SK-N-SH treated with all-trans-retinoic acid at 6 μM for 48 hours (cell line): ENCODE results near the gene ATF6B.

Experiments used
- ATAC-seq: fragments of 200-7000 bp; cut with Tn5 transposase; 3 replicates; pipeline ENCODE4 v1.9.1; 2020; ENCODE audit warnings: mild to moderate bottlenecking, moderate library complexity
- ARNTL ChIP-seq: fragments of 450-650 bp; formaldehyde crosslinking; IDR thresholded peaks from 2 replicates; pipeline ENCODE4 v1.5.0; 2020; ENCODE audit warnings: low read depth, mild to moderate bottlenecking, moderate library complexity, borderline replicate concordance
- BACH2 ChIP-seq: fragments of 250-450 bp; sonication (Bioruptor Pico); IDR thresholded peaks from 2 replicates; pipeline ENCODE4 v1.9.0; 2021; ENCODE audit warnings: mild to moderate bottlenecking, borderline replicate concordance
- CSDC2 ChIP-seq: fragments of 250-450 bp; sonication (Bioruptor Pico); IDR thresholded peaks from 2 replicates; pipeline ENCODE4 v1.5.0; 2020; ENCODE audit warnings: mild to moderate bottlenecking, moderate library complexity
- GLIS3 ChIP-seq: fragments of 250-450 bp; sonication (Bioruptor Pico); IDR thresholded peaks from 2 replicates; pipeline ENCODE4 v1.5.0; 2020; ENCODE audit warnings: mild to moderate bottlenecking, moderate library complexity
- ISL1 ChIP-seq: fragments of 250-450 bp; sonication (Bioruptor Pico); IDR thresholded peaks from 2 replicates; pipeline ENCODE4 v2.1.2; 2022; ENCODE audit warnings: mild to moderate bottlenecking, moderate library complexity
- OSR1 ChIP-seq: fragments of 250-450 bp; sonication (Bioruptor Pico); IDR thresholded peaks from 2 replicates; pipeline ENCODE4 v1.8.0; 2022; ENCODE audit warnings: moderate library complexity, mild to moderate bottlenecking, inconsistent platforms
- PPARA ChIP-seq: fragments of 250-450 bp; sonication (Bioruptor Pico); IDR thresholded peaks from 2 replicates; pipeline ENCODE4 v1.5.0; 2020; ENCODE audit warnings: mild to moderate bottlenecking, borderline replicate concordance
- RARB ChIP-seq: fragments of 250-450 bp; sonication (Bioruptor Pico); IDR thresholded peaks from 2 replicates; pipeline ENCODE4 v1.8.0; 2021; ENCODE audit warnings: mild to moderate bottlenecking, moderate library complexity
- SNAI2 ChIP-seq: fragments of 250-450 bp; sonication (Bioruptor Pico); IDR thresholded peaks from 2 replicates; pipeline ENCODE4 v1.5.0; 2020; ENCODE audit warnings: mild to moderate bottlenecking, moderate library complexity
- TOX ChIP-seq: fragments of 250-450 bp; sonication (Bioruptor Pico); IDR thresholded peaks from 2 replicates; pipeline ENCODE4 v1.8.0; 2021; ENCODE audit warnings: mild to moderate bottlenecking, moderate library complexity, borderline replicate concordance
- ZC3H10 ChIP-seq: fragments of 250-450 bp; sonication (Bioruptor Pico); IDR thresholded peaks from 2 replicates; pipeline ENCODE4 v1.5.1; 2021; ENCODE audit warnings: mild to moderate bottlenecking, moderate library complexity
- ZFP3 ChIP-seq: fragments of 250-450 bp; sonication (Bioruptor Pico); IDR thresholded peaks from 2 replicates; pipeline ENCODE4 v1.5.0; 2020; ENCODE audit warnings: mild to moderate bottlenecking, moderate library complexity
- ZNF565 ChIP-seq: fragments of 450-650 bp; formaldehyde crosslinking; conservative IDR thresholded peaks from 2 replicates; pipeline ENCODE4 v1.5.0; 2020; ENCODE audit warnings: low read depth, mild to moderate bottlenecking, moderate library complexity
- ZNF70 ChIP-seq: fragments of 450-650 bp; formaldehyde crosslinking; IDR thresholded peaks from 2 replicates; pipeline ENCODE4 v1.5.0; 2020; ENCODE audit warnings: mild to moderate bottlenecking, moderate library complexity
- ZNF8 ChIP-seq: fragments of 450-650 bp; formaldehyde crosslinking; IDR thresholded peaks from 2 replicates; pipeline ENCODE4 v1.5.0; 2020; ENCODE audit warnings: mild to moderate bottlenecking, moderate library complexity
- TF ChIP-seq, protein P1 (sequence below): fragments of 250-450 bp; sonication (Bioruptor Pico); IDR thresholded peaks from 2 replicates; pipeline ENCODE4 v1.5.1; 2021; ENCODE audit warnings: mild to moderate bottlenecking, moderate library complexity
- TF ChIP-seq, protein P2 (sequence below): fragments of 250-450 bp; sonication (Bioruptor Pico); IDR thresholded peaks from 2 replicates; pipeline ENCODE4 v1.8.0; 2021; ENCODE audit warnings: low read depth, mild to moderate bottlenecking, moderate library complexity, borderline replicate concordance
- TF ChIP-seq, protein P3 (sequence below): fragments of 250-450 bp; sonication (Bioruptor Pico); IDR thresholded peaks from 2 replicates; pipeline ENCODE4 v1.5.0; 2020; ENCODE audit warnings: mild to moderate bottlenecking, moderate library complexity
- TF ChIP-seq, protein P4 (sequence below): fragments of 250-450 bp; sonication (Bioruptor Pico); IDR thresholded peaks from 2 replicates; pipeline ENCODE4 v1.5.1; 2020; ENCODE audit warnings: low read depth, mild to moderate bottlenecking, moderate library complexity

Gene ATF6B

DNA sequence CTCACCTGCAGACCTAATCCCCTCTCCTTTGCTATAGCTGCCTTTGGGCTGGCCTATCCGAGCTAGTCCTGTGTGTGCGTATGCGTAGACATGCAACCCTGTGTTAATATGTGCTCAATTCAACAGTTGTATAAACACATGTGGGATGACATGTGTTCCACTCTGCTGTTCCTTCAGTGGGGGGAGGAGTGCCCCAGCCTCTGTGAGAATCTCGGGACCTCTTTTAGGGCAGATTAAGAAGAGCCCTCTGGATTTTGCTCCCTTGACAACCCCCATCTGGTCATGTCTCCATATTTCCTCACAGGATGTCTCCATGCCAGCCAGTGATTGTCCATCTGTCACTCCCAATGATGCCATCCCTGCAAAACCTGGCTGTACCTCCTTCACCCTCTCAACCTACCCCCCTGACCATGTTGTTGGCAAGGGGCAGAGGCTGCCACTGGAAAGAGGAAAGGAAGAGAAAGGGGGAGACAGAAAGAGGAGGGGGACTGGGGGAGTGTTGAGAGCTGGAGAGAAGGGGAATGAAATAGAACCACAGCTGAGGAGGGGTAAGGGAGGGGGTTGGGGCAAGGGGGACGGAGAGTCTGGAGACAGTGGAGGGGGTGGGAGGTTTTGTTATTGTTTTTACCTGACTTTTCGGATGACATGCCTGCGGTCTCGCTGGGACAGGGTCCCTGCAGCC is 23.3 kb upstream of the ATF6B start (continued):
- TF ChIP-seq, protein P1, sequence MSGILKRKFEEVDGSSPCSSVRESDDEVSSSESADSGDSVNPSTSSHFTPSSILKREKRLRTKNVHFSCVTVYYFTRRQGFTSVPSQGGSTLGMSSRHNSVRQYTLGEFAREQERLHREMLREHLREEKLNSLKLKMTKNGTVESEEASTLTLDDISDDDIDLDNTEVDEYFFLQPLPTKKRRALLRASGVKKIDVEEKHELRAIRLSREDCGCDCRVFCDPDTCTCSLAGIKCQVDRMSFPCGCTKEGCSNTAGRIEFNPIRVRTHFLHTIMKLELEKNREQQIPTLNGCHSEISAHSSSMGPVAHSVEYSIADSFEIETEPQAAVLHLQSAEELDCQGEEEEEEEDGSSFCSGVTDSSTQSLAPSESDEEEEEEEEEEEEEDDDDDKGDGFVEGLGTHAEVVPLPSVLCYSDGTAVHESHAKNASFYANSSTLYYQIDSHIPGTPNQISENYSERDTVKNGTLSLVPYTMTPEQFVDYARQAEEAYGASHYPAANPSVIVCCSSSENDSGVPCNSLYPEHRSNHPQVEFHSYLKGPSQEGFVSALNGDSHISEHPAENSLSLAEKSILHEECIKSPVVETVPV (CRISPR knock-in tag): no peak
- TF ChIP-seq ARNTL: no peak

- ATAC-seq: no peak
- TF ChIP-seq ZC3H10 (CRISPR knock-in tag) (no peak), GLIS3 (CRISPR knock-in tag) (no peak), ZNF8 (CRISPR knock-in tag) (no peak), TOX (CRISPR knock-in tag) (no peak)
These were observed 22.2 kb upstream of the ATF6B start for GRCh38 chr6:32149932-32150870.

DNA sequence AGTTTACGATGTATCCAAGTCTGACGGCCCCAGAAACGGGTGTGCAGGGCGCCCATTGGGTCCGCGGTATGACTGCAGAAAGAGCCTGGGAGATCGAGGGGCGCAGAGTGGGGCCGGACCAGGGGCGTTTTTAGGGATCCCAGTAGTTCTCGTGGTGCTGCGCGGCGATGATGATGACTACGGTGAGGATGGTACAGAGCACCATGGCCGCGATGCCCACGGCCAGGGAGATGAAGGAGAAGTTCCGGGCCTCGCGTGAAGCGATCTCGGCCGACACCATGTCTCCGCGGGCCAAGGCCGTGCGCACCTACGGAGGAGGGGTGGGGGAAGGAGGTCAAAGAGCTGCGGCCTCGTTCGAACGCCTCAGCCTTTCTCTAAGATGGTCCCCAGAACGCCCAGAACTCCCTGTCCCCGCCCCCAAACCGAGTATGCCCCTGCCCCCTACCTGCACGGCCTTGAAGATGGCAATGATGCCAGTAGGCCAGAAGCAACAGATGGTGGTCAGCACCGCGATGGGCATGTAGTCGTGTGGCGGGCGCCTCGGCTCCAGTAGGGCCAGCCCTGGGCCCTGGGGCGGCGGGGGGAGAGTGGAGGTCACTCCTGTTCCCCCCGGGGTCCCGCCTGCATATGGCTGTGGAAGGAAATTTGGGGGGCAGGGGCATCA is 21.2 kb upstream of the ATF6B start:
- no peak for ATAC-seq
- TF ChIP-seq BACH2 (CRISPR knock-in tag) (no peak), CSDC2 (CRISPR knock-in tag) (no peak), ZC3H10 (CRISPR knock-in tag) (no peak), PPARA (no peak), ZFP3 (CRISPR knock-in tag) (no peak), ZNF8 (CRISPR knock-in tag) (no peak), TOX (CRISPR knock-in tag) (no peak), ZNF70 (no peak), GLIS3 (CRISPR knock-in tag) (no peak), RARB (no peak), SNAI2 (CRISPR knock-in tag) (no peak), OSR1 (CRISPR knock-in tag) (no peak), ISL1 (CRISPR knock-in tag) (no peak), ZNF565 (CRISPR knock-in tag) (no peak), ARNTL (no peak)
- TF ChIP-seq, protein P2, sequence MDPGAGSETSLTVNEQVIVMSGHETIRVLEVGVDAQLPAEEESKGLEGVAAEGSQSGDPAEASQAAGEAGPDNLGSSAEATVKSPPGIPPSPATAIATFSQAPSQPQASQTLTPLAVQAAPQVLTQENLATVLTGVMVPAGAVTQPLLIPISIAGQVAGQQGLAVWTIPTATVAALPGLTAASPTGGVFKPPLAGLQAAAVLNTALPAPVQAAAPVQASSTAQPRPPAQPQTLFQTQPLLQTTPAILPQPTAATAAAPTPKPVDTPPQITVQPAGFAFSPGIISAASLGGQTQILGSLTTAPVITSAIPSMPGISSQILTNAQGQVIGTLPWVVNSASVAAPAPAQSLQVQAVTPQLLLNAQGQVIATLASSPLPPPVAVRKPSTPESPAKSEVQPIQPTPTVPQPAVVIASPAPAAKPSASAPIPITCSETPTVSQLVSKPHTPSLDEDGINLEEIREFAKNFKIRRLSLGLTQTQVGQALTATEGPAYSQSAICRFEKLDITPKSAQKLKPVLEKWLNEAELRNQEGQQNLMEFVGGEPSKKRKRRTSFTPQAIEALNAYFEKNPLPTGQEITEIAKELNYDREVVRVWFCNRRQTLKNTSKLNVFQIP: no peak
- TF ChIP-seq, protein P1 (CRISPR knock-in tag): no peak
- TF ChIP-seq, protein P3, sequence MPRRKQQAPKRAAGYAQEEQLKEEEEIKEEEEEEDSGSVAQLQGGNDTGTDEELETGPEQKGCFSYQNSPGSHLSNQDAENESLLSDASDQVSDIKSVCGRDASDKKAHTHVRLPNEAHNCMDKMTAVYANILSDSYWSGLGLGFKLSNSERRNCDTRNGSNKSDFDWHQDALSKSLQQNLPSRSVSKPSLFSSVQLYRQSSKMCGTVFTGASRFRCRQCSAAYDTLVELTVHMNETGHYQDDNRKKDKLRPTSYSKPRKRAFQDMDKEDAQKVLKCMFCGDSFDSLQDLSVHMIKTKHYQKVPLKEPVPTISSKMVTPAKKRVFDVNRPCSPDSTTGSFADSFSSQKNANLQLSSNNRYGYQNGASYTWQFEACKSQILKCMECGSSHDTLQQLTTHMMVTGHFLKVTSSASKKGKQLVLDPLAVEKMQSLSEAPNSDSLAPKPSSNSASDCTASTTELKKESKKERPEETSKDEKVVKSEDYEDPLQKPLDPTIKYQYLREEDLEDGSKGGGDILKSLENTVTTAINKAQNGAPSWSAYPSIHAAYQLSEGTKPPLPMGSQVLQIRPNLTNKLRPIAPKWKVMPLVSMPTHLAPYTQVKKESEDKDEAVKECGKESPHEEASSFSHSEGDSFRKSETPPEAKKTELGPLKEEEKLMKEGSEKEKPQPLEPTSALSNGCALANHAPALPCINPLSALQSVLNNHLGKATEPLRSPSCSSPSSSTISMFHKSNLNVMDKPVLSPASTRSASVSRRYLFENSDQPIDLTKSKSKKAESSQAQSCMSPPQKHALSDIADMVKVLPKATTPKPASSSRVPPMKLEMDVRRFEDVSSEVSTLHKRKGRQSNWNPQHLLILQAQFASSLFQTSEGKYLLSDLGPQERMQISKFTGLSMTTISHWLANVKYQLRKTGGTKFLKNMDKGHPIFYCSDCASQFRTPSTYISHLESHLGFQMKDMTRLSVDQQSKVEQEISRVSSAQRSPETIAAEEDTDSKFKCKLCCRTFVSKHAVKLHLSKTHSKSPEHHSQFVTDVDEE (CRISPR knock-in tag): no peak
- TF ChIP-seq, protein P4, sequence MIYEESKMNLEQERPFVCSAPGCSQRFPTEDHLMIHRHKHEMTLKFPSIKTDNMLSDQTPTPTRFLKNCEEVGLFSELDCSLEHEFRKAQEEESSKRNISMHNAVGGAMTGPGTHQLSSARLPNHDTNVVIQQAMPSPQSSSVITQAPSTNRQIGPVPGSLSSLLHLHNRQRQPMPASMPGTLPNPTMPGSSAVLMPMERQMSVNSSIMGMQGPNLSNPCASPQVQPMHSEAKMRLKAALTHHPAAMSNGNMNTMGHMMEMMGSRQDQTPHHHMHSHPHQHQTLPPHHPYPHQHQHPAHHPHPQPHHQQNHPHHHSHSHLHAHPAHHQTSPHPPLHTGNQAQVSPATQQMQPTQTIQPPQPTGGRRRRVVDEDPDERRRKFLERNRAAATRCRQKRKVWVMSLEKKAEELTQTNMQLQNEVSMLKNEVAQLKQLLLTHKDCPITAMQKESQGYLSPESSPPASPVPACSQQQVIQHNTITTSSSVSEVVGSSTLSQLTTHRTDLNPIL (CRISPR knock-in tag): no peak
